Colonic mucosa (tissue), 4 donors: ENCODE measurements around the gene RNU1-1. TPM values are rescaled to one million over a fixed set of nuclear protein-coding genes. Genes with fewer than 3 reads are reported as not detected.
"Not testable (repeated sequence)": the region's sequence is repeated elsewhere in the genome, so short reads cannot be mapped to it uniquely, and the experiment has no call there.

Experiments
- DNase-seq: peaks from one replicate; pipeline ENCODE4 v3.0.0-alpha.2; 2020
- H3K27ac ChIP-seq: fragments of 200-600 bp; one replicate; pipeline ENCODE4 v1.8.0; 2021
- H3K27me3 ChIP-seq: fragments of 200-600 bp; one replicate; pipeline ENCODE4 v1.8.0; 2021
- H3K36me3 ChIP-seq: fragments of 200-600 bp; one replicate; pipeline ENCODE4 v1.8.0; 2021
- H3K4me1 ChIP-seq: fragments of 200-600 bp; one replicate; pipeline ENCODE4 v1.8.0; 2021; ENCODE audit warnings: mild to moderate bottlenecking
- H3K4me3 ChIP-seq: fragments of 200-600 bp; one replicate; pipeline ENCODE4 v1.8.0; 2021
- H3K9ac ChIP-seq, 2 donors: one replicate each; pipeline ENCODE4 v1.7.0; 2013; ENCODE audit warnings: control low read depth in 2 of 2, low read depth in 2 of 2, low read length in 2 of 2
- H3K9me3 ChIP-seq: fragments of 200-600 bp; one replicate; pipeline ENCODE4 v1.8.0; 2021
- CTCF ChIP-seq: fragments of 200-600 bp; IDR thresholded peaks from one replicate; pipeline ENCODE4 v1.8.0; 2022; ENCODE audit warnings: antibody characterized with exemption, mild to moderate bottlenecking
- intact Hi-C: fragments of 100-400 bp; cut with DNase I; formaldehyde crosslinking; loops from one replicate; pipeline ENCODE4 v1.14.1; 2022
- total RNA-seq, 2 donors: library from RNA; stranded (reverse); fragmentation: NEBNext Ultra II Directional in 1 of 2; extraction: Animal tissue kit (Norgen Biotek cat#: 25700) in 1 of 2; gene quantifications; one replicate each; pipeline ENCODE4 v1.2.1, GENCODE V29; 2021
- donor health status: healthy.
- donor health status: DM: no; HTN: no; CAD: no.
- donor health status: DM: no; HTN: no; CAD: no.

Gene RNU1-1
- total RNA-seq, 2 donors from 2014 or later: 1,159 to 2,517 TPM

- H3K9me3 ChIP-seq, H3K9ac ChIP-seq, H3K36me3 ChIP-seq, H3K4me3 ChIP-seq, H3K4me1 ChIP-seq, H3K27me3 ChIP-seq, DNase-seq, intact Hi-C loops, H3K27ac ChIP-seq: not testable (repeated sequence)
Measured at GRCh38 chr1:16535898-16536297, 21.8 kb upstream of the RNU1-1 start.

- H3K4me1 ChIP-seq, H3K9me3 ChIP-seq, intact Hi-C loops, H3K36me3 ChIP-seq, DNase-seq, H3K27ac ChIP-seq, H3K9ac ChIP-seq, H3K27me3 ChIP-seq, H3K4me3 ChIP-seq: not testable (repeated sequence)
Measured at GRCh38 chr1:16535487-16535886, 21.4 kb upstream of the RNU1-1 start.

DNA sequence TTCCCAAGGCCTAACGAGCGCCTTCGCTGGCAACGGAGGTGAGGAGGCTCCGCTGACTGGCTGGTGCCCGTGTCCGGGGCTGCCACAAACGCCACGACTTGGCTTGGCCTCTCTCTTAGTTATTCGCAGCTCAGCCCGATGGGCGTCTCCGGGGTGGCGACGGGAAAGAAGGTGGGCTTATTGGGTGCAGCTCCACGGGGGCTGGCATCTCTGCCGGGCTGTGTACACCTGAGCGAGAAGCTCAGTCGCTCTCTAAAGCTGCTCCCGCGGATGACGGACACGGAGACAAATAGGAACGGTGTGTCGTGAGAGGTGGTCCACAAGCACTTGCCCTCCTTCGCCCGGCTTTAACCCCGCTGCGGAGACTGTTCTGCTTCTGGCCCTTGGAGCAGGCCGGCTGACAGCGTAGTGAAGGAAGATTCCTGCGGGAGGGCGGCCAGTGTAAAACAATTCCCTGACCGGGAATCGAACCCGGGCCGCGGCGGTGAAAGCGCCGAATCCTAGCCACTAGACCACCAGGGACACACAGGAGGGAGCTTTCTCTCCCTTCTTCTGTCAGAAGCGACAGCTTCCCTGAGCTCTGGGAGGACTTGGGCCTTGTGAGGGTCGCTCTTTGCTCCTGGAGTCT lies 20.9 kb upstream of the RNU1-1 start:
- H3K27ac ChIP-seq, H3K36me3 ChIP-seq, H3K9ac ChIP-seq, H3K4me3 ChIP-seq, H3K4me1 ChIP-seq, intact Hi-C loops, H3K9me3 ChIP-seq, H3K27me3 ChIP-seq: not testable (repeated sequence)
- peak; percentile 68 for DNase-seq

DNA sequence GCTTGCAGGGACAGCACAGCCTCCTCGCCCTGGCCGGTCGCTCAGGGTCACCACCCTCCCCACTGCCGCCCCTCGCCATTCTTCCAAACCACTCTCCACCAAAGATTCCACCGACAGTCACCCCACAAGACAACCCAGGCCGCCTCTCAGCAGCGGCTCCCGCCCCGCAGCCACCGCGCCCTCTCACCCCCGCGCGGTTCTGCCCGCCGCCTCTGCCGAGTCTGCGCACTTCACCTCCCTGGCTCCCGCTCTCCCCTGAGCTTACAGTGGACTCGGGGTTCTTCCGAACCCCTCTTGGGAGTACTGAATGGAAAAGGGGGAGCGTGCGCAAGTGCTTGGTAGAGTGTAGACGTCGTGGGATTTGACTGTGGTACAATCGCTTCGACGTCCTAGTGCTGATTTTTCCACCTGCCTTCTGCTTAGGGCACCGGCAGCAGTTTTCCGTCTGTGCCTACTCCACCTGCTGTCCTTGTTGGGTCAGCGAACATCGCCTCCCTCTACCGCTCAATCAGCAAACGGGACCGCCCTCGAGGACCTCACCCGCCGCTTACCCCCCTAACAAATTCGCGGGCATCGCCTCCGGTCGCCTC lies 20.2 kb upstream of the RNU1-1 start:
- DNase-seq, intact Hi-C loops, H3K27ac ChIP-seq, H3K4me3 ChIP-seq, H3K4me1 ChIP-seq, H3K27me3 ChIP-seq, H3K9ac ChIP-seq, H3K9me3 ChIP-seq, H3K36me3 ChIP-seq: not testable (repeated sequence)

DNA sequence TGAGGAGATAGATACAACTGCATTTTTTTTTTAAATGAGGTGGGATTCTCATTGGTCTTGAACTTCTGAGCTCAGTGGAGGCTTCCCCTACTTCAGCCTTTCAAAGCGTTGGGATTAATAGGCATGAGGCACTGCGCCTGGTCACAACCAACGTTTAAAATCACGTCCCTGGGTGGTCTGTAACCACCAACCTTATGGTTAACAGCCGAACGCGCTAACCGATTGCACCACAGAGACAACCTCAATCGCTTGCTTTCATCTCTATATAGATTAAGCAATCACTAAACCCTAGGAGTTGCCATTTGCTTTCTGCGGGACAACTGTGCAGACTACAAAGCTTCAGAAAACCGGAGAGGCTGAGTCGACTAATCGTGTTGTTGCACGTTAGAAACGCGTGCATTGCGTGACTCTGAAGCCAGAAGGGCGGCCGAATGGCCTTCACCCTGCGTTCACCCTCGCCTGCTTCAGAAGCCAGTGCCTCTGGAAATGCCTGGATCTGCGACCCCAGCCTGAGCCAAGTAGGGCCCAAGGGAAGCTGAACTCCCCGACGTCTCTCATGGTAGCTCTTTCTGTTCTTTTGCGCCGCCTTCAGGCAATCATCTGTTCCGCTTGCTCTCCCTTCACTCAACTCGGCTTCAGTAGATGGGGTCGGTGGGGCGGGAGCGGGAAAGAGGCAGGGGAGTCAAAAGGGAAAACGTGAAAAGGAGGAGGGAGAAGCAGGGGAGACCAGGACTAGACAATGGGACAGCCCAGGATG lies 18.3 kb upstream of the RNU1-1 start:
- H3K4me3 ChIP-seq, H3K9ac ChIP-seq, H3K27me3 ChIP-seq, H3K36me3 ChIP-seq, DNase-seq, H3K27ac ChIP-seq, intact Hi-C loops, H3K4me1 ChIP-seq, H3K9me3 ChIP-seq: not testable (repeated sequence)

DNA sequence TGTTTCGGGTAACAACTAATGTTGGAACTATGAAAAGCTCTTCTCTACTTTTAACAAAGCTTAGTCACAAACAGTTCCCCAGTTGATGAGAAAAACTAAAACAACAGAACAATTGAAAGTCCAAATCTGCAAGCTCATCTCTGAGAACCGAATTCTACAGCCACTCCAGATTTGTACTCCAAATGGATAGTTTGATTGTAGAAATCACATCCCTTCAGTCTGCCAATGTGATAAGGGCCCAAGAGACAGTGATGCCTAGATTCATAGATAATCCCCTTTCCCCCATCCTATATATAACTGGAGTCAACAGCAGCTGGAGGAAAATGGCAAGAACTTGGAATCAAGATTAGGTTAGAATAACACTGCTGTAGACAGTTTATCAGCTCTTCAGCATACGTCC lies 14.3 kb upstream of the RNU1-1 start:
- H3K4me1 ChIP-seq, H3K9ac ChIP-seq, H3K27me3 ChIP-seq, H3K27ac ChIP-seq, H3K9me3 ChIP-seq, DNase-seq, H3K4me3 ChIP-seq, intact Hi-C loops, H3K36me3 ChIP-seq: not testable (repeated sequence)

GRCh38 chr1:16525769-16526168 lies 11.7 kb upstream of the RNU1-1 start:
- H3K27ac ChIP-seq, H3K9me3 ChIP-seq, intact Hi-C loops, H3K9ac ChIP-seq, H3K4me3 ChIP-seq, H3K36me3 ChIP-seq, DNase-seq, H3K4me1 ChIP-seq: not testable (repeated sequence)
- H3K27me3 ChIP-seq: peaks cover 14% of the 10 kb centered on the region

DNA sequence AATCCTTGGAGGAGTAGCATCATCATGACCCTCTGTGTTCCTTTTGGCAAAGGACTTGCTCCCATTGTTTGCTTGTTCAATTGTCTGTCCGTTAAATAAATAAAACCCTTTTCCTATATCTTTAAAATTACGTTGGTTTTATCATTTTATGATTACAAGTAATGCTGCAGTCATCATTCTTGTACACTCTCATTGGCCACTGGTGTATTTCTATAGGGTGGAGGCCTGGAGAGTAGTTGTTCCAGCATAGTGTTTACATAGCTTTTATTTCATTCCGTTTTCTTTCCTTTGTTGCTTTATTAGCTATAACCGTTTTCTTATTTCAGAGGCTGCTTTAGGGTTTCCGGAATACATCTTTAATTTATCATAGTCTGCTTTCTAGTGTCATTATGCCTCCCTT lies 7.6 kb upstream of the RNU1-1 start:
- H3K9me3 ChIP-seq, H3K4me1 ChIP-seq, intact Hi-C loops, H3K9ac ChIP-seq, H3K36me3 ChIP-seq, H3K27ac ChIP-seq, H3K4me3 ChIP-seq, DNase-seq: not testable (repeated sequence)
- peaks cover 28% of the 10 kb centered on the region for H3K27me3 ChIP-seq

GRCh38 chr1:16521288-16521583 lies 7.2 kb upstream of the RNU1-1 start:
- Histone ChIP-seq H3K9ac (no peak overlapping the region), H3K4me1 (no peaks in the 10 kb centered on the region), H3K27ac (no peak overlapping the region), H3K4me3 (no peak overlapping the region), H3K27me3 (peaks cover 28% of the 10 kb centered on the region), H3K9me3 (no peaks in the 10 kb centered on the region), H3K36me3 (no peaks in the 10 kb centered on the region)
- TF ChIP-seq CTCF: no peak
- intact Hi-C loops: no loop called here
- no peak for DNase-seq

GRCh38 chr1:16520435-16521287 lies 6.6 kb upstream of the RNU1-1 start:
- H3K27ac ChIP-seq, H3K9ac ChIP-seq, H3K36me3 ChIP-seq, intact Hi-C loops, H3K9me3 ChIP-seq, H3K4me3 ChIP-seq, H3K4me1 ChIP-seq, DNase-seq: not testable (repeated sequence)
- peaks cover 28% of the 10 kb centered on the region for H3K27me3 ChIP-seq

GRCh38 chr1:16519255-16519951 lies 5.3 kb upstream of the RNU1-1 start:
- intact Hi-C loops, H3K4me1 ChIP-seq, H3K9me3 ChIP-seq, H3K27ac ChIP-seq, DNase-seq, H3K4me3 ChIP-seq, H3K36me3 ChIP-seq, H3K9ac ChIP-seq: not testable (repeated sequence)
- peaks cover 27% of the 10 kb centered on the region for H3K27me3 ChIP-seq

DNA sequence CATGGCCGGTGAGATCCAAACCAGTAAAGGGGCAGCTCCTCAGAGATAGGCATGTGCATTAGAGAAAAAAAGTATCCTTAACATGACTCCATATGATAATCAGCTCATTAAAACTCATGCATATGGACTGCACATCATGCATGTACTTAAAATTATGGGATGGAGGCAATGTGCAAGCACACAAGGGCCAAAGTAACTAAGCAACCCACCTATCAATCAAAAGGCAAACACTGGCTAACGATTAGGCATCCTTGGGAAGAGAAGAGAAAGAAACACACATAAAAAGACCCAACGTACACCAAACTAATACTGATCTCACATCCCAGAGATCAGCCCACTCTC lies 4.8 kb upstream of the RNU1-1 start:
- H3K9ac ChIP-seq, H3K4me3 ChIP-seq, H3K9me3 ChIP-seq, H3K4me1 ChIP-seq, intact Hi-C loops, H3K27ac ChIP-seq, H3K36me3 ChIP-seq, DNase-seq: not testable (repeated sequence)
- peaks cover 22% of the 10 kb centered on the region for H3K27me3 ChIP-seq
